ENCODE data around the gene SLC15A5.

The SLC15A5 gene, protein sequence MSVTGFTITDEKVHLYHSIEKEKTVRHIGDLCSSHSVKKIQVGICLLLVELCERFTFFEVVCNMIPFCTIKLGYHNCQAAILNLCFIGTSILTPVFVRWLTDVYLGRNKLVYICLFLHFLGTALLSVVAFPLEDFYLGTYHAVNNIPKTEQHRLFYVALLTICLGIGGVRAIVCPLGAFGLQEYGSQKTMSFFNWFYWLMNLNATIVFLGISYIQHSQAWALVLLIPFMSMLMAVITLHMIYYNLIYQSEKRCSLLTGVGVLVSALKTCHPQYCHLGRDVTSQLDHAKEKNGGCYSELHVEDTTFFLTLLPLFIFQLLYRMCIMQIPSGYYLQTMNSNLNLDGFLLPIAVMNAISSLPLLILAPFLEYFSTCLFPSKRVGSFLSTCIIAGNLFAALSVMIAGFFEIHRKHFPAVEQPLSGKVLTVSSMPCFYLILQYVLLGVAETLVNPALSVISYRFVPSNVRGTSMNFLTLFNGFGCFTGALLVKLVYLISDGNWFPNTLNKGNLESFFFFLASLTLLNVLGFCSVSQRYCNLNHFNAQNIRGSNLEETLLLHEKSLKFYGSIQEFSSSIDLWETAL

DNA sequence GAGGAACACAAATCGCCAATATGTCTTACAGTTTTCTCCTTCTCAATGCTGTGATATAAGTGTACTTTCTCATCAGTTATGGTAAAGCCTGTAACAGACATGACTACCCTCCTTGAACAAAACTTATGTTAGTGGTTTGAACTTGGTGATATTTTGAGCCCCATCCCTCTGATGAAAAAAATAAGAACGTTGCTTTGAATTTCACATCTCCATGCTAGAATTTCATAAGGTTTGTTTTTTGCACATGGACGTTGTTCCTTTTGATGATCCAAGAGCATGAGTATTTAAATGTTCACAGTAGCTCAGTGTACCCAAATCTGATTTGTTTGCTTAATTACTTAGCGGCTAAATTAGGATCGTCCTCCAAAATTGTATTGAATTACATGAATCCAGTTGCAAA, at the start of gene SLC15A5:
Gene SLC15A5, minus strand, starts transcription at position 101 of the 400 bp plus-strand sequence. Its CDS starts 0 bp downstream, at position 101.
- no peak for DNase-seq (ENCODE audit: low spot score)

DNA sequence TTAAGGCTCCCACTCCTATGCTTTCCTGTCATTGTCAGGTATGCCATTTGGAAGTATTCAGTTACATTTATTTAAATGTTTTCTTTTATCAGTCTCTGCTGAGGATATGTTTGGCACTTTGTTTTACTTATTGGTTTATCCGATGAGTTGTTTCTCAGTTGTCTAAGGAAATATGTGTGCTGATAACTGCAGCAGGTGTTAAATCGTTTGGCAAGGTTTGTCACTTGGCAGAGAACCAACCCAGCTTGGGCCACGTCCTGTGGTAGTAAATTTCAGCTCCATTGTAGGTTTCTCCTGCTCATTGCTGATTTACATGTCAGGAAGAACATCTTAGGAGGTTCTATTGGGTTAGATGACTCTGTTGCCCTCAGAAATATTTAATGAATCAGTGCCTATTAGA, 47.9 kb upstream of the SLC15A5 start:
- DNase-seq (ENCODE audit: low spot score): no peak

DNA sequence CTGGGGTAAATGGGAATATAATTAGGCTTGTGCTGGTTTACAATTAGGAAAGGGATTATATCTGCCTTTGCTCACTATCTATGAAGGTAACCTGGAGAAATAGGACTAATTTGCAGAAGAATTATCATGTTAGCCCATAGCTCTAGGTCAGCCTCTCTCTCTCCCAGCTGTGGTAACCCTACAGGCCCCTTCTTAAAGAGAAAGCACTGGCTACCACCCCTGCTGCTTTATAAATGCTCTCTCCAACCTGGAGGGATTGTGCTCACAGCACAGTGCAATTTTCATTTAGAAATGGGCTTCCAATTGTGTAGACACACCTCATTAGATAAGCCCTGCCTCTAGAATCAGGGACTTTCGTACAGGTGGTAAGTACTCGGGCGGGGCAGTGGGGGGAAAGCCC, 47.3 kb upstream of the SLC15A5 start:
- DNase-seq (ENCODE audit: low spot score): no peak

DNA sequence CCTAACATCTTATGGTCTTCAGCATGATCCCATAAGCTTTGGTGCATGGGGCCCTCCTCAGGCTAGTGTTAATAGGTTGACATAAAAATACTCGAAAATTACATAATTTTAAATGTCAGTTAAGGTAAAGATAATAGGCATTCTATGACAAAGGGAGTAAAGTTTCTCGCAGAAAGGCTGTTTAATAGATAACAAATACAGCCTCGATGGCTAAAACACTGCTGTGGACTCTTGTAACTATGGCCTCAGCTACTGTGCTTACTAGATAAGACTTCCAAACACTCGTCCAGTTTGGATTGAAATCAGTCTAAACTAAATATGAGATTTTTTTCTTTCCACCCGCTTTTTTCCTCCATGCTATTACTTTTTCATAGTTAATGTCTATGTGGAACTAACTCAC, 46.8 kb upstream of the SLC15A5 start:
- no peak for DNase-seq (ENCODE audit: low spot score)

DNA sequence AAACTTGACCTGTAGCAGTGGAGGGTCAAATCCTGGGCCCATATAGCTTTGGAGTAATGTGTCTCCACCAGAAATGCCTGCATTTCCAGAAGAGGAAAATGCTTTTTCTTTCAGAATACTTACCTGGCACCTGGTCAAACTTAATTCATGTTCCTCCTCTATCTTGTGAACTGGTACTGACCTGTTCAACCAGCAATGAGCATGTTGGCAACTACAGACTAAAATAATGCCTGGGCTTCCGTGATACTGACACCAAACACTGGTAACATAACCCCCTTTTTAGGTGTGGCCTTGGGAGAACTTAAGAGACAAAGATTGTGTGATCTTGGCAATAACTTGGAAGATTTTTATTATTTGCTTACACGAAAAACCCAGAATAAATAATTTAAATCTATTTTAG, 46.2 kb upstream of the SLC15A5 start:
- no peak for DNase-seq (ENCODE audit: low spot score)

DNA sequence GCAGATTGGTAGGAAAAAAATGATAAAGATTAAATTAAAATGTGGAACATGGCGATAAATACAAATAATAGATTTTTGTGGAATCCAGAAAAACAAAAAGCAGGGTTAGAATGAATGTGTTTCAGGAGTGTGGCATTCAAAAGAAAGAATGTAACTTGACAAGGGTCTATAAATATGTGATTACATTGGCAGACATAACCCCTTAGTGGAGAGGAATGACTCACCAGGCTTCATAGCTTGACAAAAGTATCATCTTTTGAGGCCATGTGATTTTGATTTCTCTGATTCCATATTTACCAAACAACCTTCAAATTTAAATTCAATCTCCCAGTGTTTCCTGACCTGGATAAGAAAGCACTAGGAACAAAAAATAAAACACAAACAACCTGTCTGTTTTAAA, 45.5 kb upstream of the SLC15A5 start:
- DNase-seq (ENCODE audit: low spot score): no peak

DNA sequence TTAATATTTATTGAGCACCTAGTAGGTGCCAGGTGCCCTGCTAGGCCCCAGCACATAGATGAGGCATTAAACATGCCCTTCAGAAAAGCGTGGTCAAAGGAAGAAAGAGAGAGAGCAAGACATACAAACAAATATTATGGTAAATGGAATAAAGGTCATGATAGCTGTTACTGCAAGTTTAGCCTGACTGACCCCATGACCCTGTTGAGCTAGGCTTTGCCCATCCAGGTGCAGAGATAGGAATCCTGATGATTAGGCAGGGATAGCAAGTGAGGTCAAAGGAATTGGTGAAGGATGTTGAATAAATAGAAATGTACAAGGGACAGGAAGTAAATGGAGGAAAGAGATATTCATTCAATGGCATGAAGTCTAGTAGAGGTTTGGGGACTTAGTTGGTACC, 33.4 kb upstream of the SLC15A5 start:
- no peak for DNase-seq (ENCODE audit: low spot score)

DNA sequence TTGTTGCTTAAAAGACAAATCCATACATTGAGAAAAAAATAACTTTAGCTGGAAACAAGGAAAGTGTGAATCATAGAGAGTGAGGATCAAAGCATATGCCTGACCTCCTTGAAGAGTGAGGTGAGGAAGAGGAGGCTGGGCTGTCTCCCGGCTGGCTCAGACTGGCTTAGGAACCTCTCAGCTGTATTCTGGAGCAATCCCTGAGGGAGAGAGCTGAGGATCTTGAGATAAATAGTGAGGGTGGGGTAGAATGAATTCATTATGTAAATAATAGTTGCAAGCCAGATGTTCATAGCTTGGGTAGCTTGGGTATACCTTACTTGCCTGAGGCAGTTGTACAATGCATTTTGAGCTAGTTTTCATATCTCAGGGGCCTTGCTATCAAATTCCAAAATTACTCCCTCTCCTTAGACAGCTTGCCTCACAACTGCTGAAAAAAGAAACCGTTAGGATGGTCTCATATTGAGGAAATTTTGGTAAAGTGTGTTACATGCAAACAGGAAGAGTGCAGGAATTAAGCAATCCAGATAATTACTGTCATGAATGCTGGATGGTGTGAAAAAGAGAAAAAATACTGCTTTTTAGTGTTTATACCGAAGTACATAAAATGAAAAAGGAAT, 30.5 kb upstream of the SLC15A5 start:
- no peak for DNase-seq (ENCODE audit: low spot score)

DNA sequence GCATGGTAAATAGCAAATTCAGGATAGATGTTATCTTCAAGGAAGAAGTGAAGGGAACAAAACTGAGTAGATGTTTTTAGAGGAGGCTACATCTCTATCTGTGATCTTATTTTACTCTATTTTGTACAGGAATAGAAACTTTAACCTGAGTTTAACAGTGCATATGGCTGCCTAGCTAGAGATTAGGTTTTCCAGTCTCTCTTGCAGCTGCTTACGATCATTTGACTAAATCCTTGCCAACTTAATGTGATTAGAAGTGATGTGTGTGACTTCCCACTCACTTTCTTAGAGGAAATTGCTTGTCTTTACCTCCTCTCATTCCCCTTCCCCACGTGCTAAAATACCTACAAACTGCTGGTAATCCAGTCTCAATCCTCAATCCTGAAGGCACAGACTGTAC, 26.5 kb upstream of the SLC15A5 start:
- DNase-seq (ENCODE audit: low spot score): no peak

DNA sequence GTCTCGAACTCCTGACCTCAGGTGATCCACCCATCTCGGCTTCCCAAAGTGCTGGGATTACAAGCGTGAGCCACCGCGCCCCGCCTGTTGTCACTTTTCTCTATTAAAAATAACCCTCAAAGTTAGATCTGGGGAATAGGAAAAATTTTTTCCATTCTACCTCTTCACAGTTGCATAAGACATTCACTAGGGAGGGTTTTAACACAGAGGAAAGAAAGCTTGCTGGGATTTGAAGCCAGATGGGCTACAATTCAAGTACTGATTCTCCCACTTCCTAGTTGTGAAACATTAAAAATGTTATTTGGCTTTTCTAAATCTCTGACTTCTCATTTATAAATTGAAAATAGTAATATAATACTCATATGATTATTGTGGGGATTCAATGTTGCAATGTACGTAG, 23.3 kb upstream of the SLC15A5 start:
- DNase-seq (ENCODE audit: low spot score): no peak

DNA sequence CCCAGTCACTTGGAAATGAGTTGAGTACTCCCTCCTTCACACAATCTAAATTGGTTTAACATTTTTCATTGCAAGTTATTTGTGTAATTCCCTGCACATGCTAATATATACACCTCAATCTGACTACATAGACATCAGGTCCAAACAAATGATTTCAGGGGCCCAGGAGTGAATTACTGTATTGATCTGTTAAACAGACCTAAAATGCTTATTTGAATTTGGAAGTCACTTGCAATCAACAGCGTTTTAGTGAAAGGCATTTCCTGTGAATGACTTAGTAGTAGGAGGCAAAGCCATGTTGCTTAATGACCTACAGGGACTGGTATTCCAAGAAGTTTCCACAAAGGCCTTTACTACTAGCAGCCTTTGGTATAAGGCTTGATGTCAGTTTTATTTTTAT, 22.6 kb upstream of the SLC15A5 start:
- DNase-seq (ENCODE audit: low spot score): no peak

DNA sequence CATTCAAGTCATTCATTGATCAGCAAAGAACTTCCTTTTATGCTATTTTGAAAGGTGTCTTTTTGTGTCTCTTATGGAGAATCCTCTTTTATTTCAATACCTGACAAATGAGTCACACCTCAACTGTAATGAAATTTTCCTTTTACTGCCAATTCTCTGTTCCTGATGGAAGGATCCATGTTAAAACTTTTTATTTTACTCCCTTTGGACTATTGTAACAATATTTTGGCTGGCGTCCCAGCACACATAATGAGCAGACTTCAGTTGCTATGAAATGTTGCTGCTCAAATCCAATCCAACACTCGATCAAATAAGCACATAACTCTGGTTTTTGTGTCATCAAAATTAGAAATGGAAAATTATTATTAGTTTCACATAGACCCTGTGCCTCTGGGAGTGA, 21.9 kb upstream of the SLC15A5 start:
- no peak for DNase-seq (ENCODE audit: low spot score)

DNA sequence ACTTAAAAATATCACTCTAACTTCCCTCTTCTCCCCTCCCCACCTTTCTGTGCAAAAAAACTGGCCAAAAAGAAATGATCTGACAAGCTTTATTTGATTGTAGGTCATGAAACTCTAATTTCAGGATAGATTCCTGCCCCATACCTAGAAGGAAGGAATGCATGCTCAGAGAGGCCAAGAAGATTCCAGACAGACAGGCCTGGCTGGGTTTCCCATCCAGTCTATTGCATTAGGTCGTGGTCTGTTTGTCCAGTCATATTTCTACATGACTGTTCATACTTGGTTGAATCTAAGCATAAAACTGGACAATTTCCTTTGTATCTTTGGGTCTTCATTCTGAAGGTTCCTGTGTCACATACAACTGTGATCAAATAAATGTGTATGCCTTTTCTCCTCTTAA, 20.0 kb upstream of the SLC15A5 start:
- DNase-seq (ENCODE audit: low spot score): no peak

DNA sequence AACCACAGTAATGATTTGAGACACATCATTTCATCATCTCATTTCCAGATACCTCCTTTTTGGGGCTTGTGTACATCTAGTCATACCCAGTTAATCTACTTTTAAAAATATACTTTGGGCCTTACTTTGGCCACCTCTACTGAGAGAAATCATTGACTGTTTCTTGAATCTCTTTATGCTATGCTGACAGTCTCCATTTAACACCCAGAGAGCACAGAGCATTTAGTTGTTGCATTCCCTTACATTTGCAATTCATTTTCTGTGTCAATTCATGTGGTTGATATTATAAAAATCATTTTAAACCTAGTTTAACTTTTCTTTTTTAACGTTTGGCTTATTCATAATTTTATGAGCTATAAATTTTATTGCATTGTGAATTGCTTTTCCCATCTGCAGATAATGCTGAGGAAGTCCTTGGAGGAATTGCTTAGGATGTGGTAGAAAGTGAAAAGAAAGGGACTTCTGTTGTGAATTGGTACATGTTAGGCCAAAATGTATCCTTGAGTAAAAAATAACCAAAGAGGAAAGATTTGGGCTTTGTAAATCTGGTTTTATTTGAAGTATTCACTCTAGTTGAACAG, 17.0 kb upstream of the SLC15A5 start:
- no peak for DNase-seq (ENCODE audit: low spot score)

DNA sequence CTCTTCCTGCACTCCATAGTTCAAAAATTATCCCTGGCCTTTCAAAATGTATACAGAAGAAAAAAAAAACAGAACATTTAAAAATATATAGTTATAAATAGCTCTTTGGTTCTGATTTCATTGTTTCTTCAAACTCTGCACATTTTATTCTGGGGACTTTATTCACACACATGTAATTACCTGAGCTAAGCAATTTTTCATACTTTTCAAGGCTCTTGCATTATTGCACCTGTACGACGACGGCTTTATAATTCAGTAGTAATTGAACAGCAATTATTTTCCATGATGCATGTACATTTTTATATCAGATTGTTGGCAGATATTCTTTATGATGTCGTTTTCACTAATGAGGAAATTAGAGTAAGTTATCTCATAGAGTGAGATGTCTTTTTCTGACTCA, 13.5 kb upstream of the SLC15A5 start:
- DNase-seq (ENCODE audit: low spot score): no peak

DNA sequence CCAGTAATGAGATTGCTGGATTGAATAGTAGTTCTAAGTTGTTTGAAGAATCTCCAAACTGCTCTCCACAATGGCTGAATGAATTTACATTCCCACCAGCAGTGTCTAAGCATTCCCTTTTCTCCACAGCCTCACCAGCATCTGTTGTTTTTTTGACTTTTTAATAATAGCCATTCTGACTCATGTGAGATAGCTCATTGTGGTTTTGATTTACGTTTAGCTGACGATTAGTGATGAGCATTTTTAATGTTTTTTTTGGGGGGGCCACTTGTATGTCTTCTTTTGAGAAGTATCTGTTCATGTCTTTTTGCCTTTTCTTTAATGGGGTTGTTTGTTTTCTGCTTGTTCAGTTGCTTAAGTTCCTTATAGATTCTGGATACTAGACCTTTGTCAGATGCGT, 8.1 kb upstream of the SLC15A5 start:
- DNase-seq (ENCODE audit: low spot score): no peak

DNA sequence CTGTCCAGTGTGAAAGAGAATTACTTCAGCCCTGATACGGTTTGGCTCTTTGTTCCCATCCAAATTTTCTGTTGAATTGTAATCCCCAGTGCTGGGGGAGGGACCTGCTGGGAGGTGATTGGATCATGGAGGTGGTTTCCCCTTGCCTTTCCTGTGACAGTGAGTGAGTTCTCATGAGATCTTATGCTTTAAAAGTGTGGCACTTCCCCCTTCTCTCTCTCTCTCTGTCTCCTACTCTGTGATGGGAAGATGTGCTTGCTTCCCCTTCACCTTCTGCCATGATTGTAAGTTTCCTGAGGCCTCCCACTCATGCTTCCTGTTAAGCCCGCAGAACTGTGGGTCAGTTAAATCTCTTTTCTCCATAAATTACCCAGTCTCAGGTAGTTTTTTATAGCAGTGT, 5.5 kb upstream of the SLC15A5 start:
- DNase-seq (ENCODE audit: low spot score): no peak

DNA sequence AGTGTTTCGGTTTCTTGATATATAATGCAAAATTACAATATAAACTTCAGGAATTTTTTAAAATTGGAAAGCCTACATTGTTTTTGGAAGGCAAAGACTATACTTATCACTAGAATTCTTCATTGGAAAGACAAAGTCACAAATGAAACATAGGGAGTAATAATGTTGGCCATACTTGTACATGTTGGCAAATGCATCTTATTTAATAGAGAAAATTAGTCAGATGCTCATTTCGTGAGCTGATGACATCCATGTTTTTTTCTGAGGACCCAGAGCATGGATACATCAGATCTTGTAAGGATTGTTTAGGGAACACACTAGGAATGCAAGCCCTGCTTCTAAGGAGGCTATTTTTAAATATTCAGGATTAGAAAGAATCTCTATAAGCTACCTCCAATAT, 4.6 kb upstream of the SLC15A5 start:
- DNase-seq (ENCODE audit: low spot score): no peak

DNA sequence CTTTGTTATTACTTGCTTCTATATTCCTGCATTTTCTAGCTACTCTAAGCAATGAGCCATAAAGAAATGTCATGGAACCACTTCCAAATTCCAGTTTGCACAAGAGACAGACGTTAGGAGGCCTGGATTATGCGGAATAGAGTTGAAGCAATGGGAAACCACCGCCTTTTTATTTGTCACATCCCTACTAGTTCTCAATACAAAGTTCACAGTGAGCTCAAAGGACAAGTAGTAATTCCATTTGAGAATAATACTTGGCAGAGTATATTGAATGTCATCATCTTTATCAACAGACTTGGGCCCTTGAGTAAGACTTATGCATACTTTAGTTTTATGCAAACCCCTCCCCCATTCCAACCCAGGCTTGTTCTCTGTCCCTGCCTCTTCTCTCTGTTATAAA, 3.7 kb upstream of the SLC15A5 start:
- no peak for DNase-seq (ENCODE audit: low spot score)

DNA sequence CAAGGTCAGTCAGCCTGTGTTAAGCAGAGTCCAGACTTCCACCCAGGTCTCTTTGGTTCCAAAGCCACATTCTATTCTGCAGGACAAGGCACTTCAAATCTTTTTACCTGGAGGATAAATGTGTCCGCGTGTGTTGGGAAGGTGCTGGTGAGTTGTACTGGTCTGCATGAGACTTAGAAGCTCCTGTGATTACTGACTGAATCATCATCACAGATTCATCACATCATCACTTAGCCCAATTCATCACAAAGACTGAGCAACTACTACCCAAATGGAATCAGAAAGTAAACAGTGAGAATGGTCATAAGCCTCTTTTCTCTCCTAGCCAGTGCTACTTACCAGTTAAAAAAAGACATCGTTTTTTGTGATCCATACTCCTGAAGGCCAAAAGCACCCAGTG, 5.3 kb downstream of the SLC15A5 start:
- no peak for DNase-seq (ENCODE audit: low spot score)

DNA sequence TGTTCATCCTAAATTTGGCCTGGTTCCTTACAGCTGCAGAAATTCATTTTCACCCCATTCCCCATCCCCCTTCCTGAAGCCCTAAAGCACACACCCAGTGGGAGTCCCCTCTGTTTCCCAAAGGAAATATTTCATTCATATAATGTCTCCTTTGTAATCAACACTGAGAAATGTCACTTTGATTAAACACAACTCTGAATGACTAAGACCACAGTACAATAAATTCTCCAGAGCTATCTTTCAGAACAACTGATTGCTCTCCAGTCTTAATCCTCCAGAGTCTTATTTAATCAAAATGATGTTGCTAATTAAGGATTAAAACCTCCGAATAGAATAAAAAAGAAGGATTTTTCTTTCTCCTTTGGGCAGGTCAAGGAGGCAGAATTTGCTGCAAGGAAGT, 6.4 kb downstream of the SLC15A5 start:
- DNase-seq (ENCODE audit: low spot score): no peak

DNA sequence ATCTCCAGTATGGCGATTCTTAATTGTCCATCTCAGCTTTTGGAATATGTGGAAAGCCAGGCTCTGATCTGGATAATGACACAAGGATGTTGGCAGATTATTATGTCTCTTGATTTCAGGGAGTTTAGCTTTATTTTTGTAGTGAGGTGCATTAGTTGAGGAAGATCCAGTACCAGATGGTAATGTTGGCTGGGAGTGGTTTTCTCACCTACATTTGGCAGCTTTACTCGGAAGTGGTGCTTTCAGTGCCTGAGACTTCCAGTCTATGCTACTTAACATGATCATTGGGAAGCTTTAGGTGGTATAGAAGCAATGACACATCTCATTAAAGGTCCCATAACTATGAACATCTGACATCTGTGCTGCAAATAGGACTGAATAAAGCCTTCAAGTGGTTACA, 7.5 kb downstream of the SLC15A5 start:
- no peak for DNase-seq (ENCODE audit: low spot score)

DNA sequence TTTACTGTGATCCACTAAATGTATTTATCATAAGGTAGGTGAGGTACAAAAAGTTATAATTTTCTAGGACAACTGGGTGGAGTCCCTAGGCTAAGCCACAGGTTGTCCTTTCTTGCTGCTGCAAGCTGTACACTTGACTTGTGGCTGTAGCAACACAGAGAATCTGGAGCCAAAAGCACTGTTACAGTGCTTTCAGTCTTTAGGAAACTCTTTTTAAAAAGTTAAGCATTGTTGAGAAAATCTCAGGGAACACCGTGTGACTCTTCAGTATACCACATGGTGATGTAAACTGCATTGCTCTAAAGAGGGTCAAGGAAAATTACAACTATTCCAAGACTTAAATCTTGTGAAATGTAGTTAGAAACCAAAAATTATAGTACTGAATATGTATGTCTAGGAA, 11.4 kb downstream of the SLC15A5 start:
- no peak for DNase-seq (ENCODE audit: low spot score)

Data from CD4-positive, alpha-beta T cell treated with Interleukin-15 for 4 hours (primary cell).